WERI-Rb-1 (cell line): ENCODE results near the gene CCDC87.

Experiments
- DNase-seq: peaks from one replicate; pipeline ENCODE4 v3.0.0-alpha.2; 2020
- H3K27ac ChIP-seq: fragments of 250-450 bp; sonication (Bioruptor Pico); 2 replicates; pipeline ENCODE4 v1.5.1; 2020; ENCODE audit warnings: mild to moderate bottlenecking, moderate library complexity
- H3K27me3 ChIP-seq: fragments of 250-450 bp; sonication (Bioruptor Pico); 2 replicates; pipeline ENCODE4 v1.5.1; 2021; ENCODE audit warnings: mild to moderate bottlenecking, low read depth, moderate library complexity; ENCODE audit not compliant: insufficient read depth, severe bottlenecking
- H3K36me3 ChIP-seq: fragments of 250-450 bp; sonication (Bioruptor Pico); 2 replicates; pipeline ENCODE4 v1.5.1; 2020; ENCODE audit warnings: mild to moderate bottlenecking, moderate library complexity
- H3K4me3 ChIP-seq: 2 replicates; pipeline ENCODE4 v1.5.1; 2011; ENCODE audit warnings: low read depth, mild to moderate bottlenecking, control low read depth, low read length
- H3K9me3 ChIP-seq: fragments of 250-450 bp; sonication (Bioruptor Pico); 2 replicates; pipeline ENCODE4 v1.5.1; 2021; ENCODE audit warnings: mild to moderate bottlenecking, moderate library complexity; ENCODE audit not compliant: severe bottlenecking
- TF ChIP-seq, protein P1 (sequence below): IDR thresholded peaks from 2 replicates; pipeline ENCODE4 v1.5.1; 2011; ENCODE audit warnings: low read depth, mild to moderate bottlenecking, control low read depth, inconsistent platforms, low read length

Gene CCDC87

DNA sequence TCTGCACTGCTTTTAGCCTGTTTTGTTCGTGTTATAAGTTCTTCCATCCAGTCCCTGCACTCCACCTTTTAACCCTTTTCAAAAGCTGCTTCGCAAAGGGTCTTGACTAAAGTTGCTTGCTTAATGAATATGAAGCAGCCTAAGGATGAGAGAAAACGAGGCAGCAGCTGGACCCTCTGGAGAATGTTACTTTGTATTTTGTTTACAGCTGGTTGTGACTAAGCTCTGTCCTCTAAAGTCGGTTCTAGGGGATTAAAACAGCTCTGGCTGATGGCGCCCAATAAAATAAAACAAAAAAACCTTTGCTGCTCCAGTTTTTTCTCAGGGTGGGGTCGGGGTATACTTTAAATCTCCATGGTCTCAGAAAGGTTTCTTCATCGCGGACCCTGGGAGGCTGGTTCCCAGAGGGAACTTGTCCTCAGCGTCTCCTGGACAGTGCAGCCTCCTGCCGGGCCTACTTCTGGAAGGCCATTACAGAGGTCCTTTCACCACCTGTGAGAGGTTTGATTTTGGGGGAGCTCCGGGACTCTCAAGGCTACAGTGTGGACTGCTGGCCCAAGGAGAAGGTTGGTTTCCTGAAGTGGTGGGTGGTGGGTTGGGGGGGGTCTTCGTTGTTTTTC, 44.8 kb upstream of the CCDC87 start:
- H3K27ac ChIP-seq: peak overlapping the region; percentile 95
- peak overlapping the region; percentile 44 for H3K4me3 ChIP-seq
- DNase-seq: no peak
- H3K36me3 ChIP-seq: peaks cover 82% of the 10 kb centered on the region
- TF ChIP-seq, protein P1, sequence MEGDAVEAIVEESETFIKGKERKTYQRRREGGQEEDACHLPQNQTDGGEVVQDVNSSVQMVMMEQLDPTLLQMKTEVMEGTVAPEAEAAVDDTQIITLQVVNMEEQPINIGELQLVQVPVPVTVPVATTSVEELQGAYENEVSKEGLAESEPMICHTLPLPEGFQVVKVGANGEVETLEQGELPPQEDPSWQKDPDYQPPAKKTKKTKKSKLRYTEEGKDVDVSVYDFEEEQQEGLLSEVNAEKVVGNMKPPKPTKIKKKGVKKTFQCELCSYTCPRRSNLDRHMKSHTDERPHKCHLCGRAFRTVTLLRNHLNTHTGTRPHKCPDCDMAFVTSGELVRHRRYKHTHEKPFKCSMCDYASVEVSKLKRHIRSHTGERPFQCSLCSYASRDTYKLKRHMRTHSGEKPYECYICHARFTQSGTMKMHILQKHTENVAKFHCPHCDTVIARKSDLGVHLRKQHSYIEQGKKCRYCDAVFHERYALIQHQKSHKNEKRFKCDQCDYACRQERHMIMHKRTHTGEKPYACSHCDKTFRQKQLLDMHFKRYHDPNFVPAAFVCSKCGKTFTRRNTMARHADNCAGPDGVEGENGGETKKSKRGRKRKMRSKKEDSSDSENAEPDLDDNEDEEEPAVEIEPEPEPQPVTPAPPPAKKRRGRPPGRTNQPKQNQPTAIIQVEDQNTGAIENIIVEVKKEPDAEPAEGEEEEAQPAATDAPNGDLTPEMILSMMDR: no peak
- no peaks in the 10 kb centered on the region for H3K27me3 ChIP-seq
- H3K9me3 ChIP-seq: no peaks in the 10 kb centered on the region

GRCh38 chr11:66636411-66636810, 43.5 kb upstream of the CCDC87 start:
- H3K27me3 ChIP-seq: no peaks in the 10 kb centered on the region
- H3K4me3 ChIP-seq: no peak overlapping the region
- peak; percentile 57 for DNase-seq
- no peaks in the 10 kb centered on the region for H3K9me3 ChIP-seq
- H3K27ac ChIP-seq: peak overlapping the region; percentile 56
- H3K36me3 ChIP-seq: peaks cover 82% of the 10 kb centered on the region
- TF ChIP-seq, protein P1: no peak

DNA sequence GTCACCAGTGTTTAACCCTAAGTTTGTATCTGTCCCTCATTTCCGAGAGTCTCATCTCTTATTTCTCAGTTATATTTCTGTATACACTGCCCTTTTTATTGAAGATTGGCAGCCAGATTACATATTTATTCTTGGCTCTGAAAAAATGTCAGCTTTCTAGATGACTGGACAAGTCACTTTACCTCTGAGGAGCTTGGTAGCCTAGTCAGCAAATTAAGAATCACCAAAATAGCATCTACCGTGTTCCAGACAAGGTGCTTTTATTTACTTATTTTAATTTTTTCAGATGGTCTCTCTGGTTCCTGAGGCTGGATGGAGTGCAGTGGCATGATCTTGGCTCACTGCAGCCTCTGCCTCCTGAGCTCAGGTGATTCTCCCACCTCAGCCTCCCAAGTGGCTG, 40.1 kb upstream of the CCDC87 start:
- H3K4me3 ChIP-seq: no peak overlapping the region
- H3K9me3 ChIP-seq: no peaks in the 10 kb centered on the region
- peaks cover 84% of the 10 kb centered on the region for H3K36me3 ChIP-seq
- no peak for DNase-seq
- no peak overlapping the region; the same call in 1 of the 2 replicates for H3K27ac ChIP-seq
- TF ChIP-seq, protein P1: no peak
- no peaks in the 10 kb centered on the region for H3K27me3 ChIP-seq

DNA sequence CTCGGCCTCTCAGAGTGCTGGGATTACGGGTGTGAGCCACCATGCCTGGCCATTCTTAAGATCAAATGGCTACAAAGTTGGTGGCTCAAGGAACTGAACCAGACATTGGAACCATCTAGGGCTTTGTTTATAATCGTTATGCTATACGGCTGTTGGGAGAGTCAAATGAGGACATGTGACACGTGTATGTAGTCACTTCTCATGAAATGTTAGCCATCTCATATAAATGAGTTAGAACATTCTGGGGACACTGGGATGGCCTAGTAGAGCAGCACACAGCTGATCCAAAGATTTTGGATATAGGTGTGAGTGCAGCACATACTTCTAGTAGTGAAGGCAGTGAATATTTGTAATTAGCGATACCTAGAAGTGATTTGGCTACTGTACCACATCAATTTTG, 39.0 kb upstream of the CCDC87 start:
- Histone ChIP-seq H3K36me3 (peaks cover 85% of the 10 kb centered on the region), H3K27ac (no peak overlapping the region), H3K4me3 (no peak overlapping the region), H3K27me3 (no peaks in the 10 kb centered on the region), H3K9me3 (no peaks in the 10 kb centered on the region)
- DNase-seq: no peak
- TF ChIP-seq, protein P1: no peak

DNA sequence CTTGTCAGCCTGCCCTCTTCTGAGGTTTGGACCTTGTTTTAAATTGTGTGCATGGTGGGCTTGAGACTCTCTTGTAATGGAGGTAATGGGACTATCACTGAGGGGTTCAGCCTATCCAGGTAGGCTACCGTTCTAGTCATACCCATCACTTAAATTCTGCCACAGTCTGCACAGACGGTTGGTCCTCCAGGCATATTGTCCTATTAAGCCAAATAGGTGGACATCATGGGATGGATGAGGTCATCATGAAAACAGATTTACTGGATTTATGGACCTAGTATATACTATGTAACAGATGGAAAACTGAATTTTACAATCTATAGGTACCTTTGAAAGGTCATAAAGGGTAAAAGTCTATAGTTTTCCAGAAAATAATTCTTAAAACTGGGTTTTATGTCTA, 36.5 kb upstream of the CCDC87 start:
- TF ChIP-seq, protein P1: no peak
- DNase-seq: no peak

GRCh38 chr11:66628061-66628603, 35.3 kb upstream of the CCDC87 start:
- DNase-seq: no peak
- H3K27me3 ChIP-seq: no peaks in the 10 kb centered on the region
- no peak overlapping the region for H3K27ac ChIP-seq
- H3K4me3 ChIP-seq: no peak overlapping the region
- no peaks in the 10 kb centered on the region for H3K9me3 ChIP-seq
- TF ChIP-seq, protein P1: no peak
- H3K36me3 ChIP-seq: peaks cover 99% of the 10 kb centered on the region

More for the DNA sequence above, 36.5 kb upstream of the CCDC87 start:
- Histone ChIP-seq H3K27ac (no peak overlapping the region), H3K36me3 (peaks cover 99% of the 10 kb centered on the region), H3K27me3 (no peaks in the 10 kb centered on the region), H3K9me3 (no peaks in the 10 kb centered on the region), H3K4me3 (no peak overlapping the region)
